Forelimb muscle (tissue), 1 donor: Measurements from ENCODE around the gene ANTXR2. TPM values are rescaled to one million over a fixed set of nuclear protein-coding genes. Genes with fewer than 3 reads are reported as not detected.
"Not testable (repeated sequence)": the region's sequence is repeated elsewhere in the genome, so short reads cannot be mapped to it uniquely, and the experiment has no call there.

Experiments used
- DNase-seq: peaks from one replicate; pipeline ENCODE4 v3.0.0-alpha.2; 2013; ENCODE audit warnings: low read depth
- polyA plus RNA-seq: library from polyadenylated mRNA; unstranded; fragments of 120-200 nt; gene quantifications from one replicate; pipeline ENCODE4 v1.2.1, GENCODE V29; 2013; ENCODE audit not compliant: insufficient read length

Gene ANTXR2
- polyA plus RNA-seq = 98.0 TPM

GRCh38 chr4:80072744-80073472, at the start of gene ANTXR2:
ANTXR2 (minus strand) TSS chr4:80073229; CDS start chr4:80072560, 669 bp downstream.
- peak; percentile 67 for DNase-seq

DNA sequence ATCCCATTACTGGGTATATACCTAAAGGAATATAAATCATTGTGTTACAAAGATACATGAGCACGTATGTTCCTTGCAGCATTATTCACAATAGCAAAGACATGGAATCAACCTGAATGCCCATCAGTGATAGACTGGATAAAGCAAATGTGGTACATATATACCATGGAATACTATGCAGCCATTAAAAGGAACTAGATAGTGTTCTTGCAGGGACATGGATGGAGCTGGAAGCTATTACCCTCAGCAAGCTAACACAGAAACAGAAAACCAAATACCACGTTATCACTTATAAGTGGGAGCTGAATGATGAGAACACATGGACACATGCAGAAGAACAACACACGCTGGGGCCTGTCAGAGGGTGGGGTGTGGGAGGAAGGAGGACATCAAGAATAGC, 48.8 kb upstream of the ANTXR2 start:
- not testable (repeated sequence) for DNase-seq

DNA sequence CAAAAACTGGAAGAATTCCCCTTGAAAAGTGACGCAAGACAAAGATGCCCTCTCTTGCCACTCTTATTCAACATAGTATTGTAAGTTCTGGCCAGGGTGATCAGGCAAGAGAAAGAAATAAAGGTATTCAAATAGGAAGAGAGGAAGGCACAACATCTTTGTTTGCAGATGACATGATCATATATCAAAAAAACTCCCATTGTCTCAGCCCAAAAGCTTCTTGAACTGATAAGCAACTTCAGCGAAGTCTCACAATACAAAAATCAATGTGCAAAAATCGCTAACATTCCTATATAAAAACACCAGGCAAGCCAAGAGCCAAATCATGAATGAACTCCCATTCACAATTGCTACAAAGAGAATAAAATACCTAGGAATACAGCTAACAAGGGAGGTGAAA, 46.6 kb upstream of the ANTXR2 start:
- DNase-seq = not testable (repeated sequence)

DNA sequence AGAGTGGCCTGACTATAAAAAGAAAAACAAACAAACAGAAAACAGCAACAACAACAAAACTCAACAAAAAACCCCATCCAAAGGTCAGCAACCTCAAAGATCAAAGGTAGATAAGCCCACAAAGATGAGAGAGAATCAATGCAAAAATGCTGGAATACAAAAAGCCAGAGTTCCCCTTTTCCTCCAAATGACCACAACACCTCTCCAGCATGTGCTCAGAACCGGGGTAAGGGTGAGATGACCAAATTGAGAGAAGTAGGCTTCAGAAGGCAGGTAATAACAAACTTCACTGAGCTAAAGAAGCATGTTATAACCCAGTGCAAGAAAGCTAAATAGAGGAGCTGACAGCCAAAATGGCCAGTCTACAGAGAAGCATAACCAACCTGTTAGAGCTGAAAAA, 43.5 kb upstream of the ANTXR2 start:
- DNase-seq = no peak

DNA sequence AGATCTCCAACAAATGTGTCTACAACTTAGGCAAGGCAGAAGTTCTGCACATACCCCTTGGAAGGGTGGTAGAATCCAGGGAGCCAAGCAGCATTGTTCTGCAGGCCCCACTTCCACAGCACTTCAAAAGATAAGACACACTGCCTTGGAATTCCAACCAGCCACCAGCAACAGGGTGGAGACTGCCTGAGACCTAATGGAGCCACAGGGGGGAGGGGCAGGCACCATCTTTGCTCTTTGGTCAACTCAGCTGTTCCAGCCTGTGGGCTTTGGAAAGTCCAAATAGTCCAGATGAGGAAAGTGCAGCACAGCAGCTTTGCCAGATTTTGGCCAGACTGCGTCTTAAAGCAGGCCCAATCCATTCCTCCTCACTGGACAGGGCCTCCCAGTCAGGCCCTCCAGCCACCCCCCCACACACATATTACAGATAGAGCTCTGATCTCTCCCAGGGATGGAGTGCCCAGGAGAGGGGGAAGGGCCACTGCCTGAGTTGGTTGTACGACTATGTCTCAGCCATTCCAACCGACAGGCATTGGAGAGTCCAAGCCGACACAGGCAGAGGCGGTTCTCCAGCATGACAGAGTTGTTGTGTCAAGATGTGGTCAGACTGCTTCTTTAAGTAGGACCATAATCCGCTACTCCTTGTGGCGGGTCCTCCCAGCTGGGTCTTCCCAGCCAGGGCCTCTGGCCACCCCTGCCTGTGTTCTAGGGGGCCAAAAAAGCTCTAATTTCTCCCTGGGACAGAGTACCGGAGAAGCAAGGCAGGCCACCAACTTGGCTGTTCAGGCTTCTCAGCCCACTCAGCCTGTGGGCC, 42.5 kb upstream of the ANTXR2 start:
- no peak for DNase-seq

- DNase-seq = no peak
These were observed 41.8 kb upstream of the ANTXR2 start for GRCh38 chr4:80114732-80115265.

- no peak for DNase-seq
These were observed 40.6 kb upstream of the ANTXR2 start for GRCh38 chr4:80113615-80114014.

DNA sequence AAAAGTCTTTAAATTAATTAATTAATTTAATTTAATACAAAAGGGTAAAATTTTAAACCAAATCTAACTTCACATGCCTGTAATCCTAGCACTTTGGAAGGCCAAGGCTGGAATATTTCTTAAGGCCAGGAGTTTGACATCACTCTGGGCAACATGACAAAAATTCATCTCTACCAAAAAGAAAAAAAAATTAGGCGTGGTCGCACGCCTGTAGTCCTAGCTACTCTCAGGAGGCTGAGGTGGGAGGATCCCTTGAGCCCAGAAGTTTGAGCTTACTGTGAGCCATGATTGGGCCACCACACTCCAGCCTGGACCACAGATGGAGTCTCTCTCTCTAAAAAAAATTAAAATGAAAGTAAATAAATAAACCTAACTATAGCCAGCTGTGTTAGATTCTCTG, 39.2 kb upstream of the ANTXR2 start:
- DNase-seq = peak; percentile 72

DNA sequence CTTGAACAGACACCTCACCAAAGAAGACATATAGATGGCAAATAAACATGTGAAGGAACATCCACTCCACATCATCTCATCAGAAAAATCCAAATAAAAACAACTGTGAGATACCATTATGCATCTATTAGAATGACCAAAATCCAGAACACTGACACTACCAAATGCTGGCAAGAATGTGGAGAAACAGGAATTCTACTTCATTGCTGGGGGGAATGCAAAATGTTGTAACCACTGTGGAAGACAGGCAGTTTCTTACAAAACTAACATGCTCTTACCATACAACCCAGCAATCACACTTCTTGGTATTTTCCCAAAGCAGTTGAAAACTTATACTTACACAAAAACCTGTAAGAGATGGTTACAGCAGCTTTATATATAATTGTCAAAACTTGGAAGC, 38.2 kb upstream of the ANTXR2 start:
- no peak for DNase-seq

DNA sequence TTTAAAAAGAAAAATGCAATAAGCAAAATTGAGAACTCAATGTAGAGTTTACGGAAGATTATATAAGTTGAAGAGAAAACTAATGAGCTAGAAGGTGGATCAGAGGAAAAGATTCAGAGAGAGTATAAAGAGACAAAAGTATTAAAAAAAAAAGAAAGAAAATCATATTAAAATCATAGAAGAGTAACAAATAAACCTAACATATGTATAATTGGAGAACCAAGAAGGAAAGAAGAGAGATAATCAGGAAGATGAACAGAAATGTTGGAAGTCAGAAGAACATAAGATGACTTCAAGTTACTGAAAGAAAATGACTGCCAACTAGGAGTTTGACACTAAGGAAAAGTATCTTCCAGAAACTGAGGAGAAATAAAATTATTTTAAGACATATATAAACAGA, 34.3 kb upstream of the ANTXR2 start:
- no peak for DNase-seq

DNA sequence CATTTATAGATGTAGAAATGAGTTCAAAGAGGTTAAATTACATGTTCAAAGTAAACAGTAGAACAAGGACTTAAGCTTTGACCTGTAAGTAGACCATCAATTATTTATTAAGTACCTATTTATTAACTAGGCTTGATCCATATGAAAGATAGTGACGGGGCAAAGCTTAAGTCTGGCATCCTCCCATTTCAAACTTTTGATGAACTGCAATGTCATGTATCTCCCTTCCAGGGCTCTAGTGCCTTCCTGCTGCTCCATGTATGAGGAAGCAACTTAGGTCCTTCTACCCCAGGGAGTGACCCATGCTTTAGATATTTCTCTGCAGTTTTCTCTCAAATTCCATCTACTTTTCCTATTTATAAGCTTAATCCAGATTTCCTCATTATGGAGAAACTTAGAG, 31.9 kb upstream of the ANTXR2 start:
- no peak for DNase-seq

DNA sequence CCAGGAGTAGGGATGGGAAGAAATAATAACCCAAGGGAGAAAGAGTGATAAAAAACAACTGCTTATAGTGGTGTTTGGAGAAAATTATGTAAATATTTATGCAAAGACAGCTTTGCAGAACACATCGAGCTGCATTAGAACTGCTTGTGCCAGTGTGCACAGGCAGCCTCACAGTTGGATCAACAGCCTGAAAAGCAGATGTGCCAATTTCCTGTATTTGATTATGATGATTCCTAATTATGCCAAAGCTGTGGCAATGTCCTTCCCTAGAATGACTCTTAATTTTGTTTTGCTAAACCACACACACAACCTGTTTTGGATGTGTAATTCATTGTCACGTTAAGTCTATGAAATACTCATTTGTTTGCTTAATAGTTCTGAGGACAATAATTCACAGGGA, 30.6 kb upstream of the ANTXR2 start:
- no peak for DNase-seq

DNA sequence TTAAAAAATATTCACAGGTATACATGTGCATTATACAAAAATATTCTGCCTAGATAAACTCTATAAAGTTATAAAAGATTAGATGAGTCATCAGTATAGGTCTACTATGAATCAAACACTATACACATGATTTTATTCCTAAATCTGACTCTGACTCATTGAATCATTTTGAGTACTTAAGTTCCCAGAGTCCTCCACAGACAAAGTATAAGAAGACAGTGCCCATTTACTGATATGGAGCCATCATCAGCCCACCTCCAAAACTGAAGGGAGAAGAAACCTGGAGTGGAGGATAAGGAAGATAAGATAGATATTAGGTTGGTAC, 28.7 kb upstream of the ANTXR2 start:
- no peak for DNase-seq

- DNase-seq = peak; percentile 39
These were observed 28.2 kb upstream of the ANTXR2 start for GRCh38 chr4:80101071-80101791.

- DNase-seq = no peak
These were observed 26.6 kb upstream of the ANTXR2 start for GRCh38 chr4:80099671-80100070.

DNA sequence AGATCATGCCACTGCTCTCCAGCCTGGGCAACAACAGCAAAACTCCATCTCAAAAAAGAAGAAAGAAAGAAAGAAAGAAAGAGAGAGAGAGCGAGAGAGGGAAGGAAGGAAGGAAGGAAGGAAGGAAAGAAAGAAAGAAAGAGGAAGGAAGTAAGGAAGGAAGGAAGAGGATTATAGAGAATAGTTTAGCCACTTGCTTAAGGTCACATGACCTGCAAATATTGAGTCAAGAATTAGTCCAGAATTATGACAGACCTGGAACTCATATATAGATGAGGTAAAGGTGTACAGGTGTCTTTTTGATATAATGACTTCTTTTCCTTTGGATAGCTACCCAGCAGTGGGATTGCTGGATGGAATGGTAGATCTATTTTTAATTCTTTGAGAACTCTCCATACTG, 25.6 kb upstream of the ANTXR2 start:
- DNase-seq = no peak

DNA sequence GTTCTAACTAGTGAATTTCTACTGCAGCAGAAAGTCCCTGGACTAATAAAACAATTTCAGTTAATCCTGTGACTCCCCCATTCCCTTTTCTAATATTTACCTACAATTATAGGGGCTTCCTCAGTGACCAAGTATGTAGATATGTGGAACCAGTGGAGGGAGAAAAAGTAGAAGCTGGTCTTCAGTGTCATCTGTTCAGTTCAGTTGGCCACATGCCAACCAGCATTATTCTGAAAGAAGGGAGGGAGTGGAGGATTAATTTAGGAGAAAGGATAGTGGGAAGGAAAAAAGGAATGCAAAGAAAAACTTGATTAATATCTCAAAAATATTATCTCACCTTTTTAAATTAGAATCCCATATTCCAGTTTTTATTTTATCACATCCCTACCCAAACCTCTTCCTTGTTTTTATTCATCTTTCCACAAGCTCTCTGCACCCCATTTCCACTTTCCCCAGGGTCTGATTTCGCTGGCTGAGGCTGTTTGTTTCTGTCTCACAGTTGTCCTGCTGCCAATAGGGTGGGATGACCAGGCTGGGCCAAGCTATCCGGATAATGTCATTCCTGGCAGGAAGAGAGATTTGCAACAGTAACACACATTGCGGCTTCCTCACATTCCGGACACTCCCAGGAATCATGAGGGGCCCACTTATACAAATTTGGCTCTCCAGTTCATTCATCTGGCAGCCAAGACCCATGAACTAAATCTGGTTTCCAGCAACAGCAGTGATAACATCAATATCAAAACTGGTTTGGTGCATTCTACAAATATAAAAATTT, 24.6 kb upstream of the ANTXR2 start:
- peak; percentile 60 for DNase-seq

GRCh38 chr4:80096175-80096850, 23.3 kb upstream of the ANTXR2 start:
- no peak for DNase-seq

DNA sequence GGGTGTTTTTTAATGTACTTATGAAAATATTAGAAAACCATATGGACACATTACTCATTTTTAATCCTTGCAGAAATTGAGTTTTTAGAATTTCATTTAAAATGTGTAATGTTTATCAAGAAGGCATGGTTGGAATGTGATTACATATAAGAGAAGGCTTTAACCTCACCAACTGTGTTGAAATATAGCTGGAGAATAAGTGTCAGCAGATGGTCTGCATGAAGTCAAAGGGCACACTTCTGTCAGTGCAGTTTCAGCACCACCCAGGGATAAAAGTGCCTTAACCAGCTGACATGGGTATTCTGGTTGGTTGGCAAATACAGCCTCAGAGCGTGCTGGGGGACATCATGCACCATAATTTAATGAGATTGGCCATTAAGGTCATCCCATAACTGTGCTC, 21.2 kb upstream of the ANTXR2 start:
- no peak for DNase-seq

GRCh38 chr4:80093563-80093962, 20.5 kb upstream of the ANTXR2 start:
- DNase-seq = no peak

GRCh38 chr4:80092847-80093246, 19.8 kb upstream of the ANTXR2 start:
- no peak for DNase-seq
